ENCODE data around the gene HSDL1. TPM values are rescaled to one million over a fixed set of nuclear protein-coding genes. Genes with fewer than 3 reads are reported as not detected.

HSDL1 gene
- polyA plus RNA-seq (211 and 217 TPM in 2 replicates), polyA minus RNA-seq (285 and 291 TPM in 2 replicates)

DNA sequence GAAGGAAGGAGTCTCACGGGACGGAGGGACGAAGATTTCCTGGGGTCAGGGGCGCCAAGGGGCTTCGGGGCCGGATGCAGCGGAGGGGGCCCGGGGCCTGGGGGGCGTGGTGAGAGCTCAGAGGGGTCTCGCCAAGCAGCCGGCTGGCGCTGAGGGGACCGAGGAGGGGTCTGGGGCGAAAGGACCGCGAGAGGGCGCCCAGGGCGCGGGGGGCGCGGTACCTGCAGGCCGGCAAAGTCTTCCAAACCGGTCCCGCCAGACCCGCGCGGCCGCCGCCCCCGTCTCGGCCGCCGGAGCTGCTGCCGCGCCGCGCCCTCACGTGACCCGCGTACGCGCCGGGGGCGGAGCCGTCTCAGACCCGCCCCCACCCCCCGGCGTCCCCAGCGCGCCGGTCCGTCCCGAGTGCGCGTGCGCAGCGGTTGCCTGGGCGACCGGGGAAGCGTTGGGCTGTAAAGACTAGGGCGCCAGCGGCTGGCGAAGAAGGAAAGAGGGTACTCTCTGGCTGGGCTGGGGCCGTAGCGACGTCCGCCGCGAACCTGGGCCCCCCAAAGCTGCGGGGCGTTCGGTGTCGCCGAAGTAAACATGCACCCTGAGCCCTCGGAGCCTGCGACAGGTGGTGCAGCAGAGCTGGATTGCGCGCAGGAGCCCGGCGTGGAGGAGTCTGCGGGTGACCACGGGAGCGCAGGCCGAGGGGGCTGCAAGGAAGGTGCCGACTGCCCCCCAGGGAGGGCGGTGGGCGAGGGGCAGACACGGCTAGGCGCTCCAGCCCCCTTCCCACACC, at the start of gene HSDL1, which contains the start of gene DNAAF1:
TSS of gene HSDL1 (minus strand) at position 319 of the 781 bp plus-strand sequence. CDS start 13,856 bp downstream, outside the sequence.
TSS of gene DNAAF1 (plus strand) at position 450 of the 781 bp plus-strand sequence. CDS start at position 583, 133 bp downstream.
- H3K27me3 ChIP-seq (ENCODE audit: insufficient read depth, low read depth, low read length) = no peaks in the 10 kb centered on the region
- peak within 1 kb of the TSS; percentile 94 for H3K27ac ChIP-seq (ENCODE audit: low read length)
- H3K36me3 ChIP-seq (ENCODE audit: insufficient read depth, low read length) = peaks cover 5% of the 10 kb centered on the region
- peak within 1 kb of the TSS; percentile 60 for H2AFZ ChIP-seq (ENCODE audit: low read depth, low read length)
- H3K79me2 ChIP-seq (replicated peaks; ENCODE audit: insufficient read depth, low read length) = peaks cover 30% of the 10 kb centered on the region
- peak within 1 kb of the TSS; percentile 97 for H3K4me3 ChIP-seq (ENCODE audit: low read length)
- H3K4me2 ChIP-seq (ENCODE audit: low read length) = peak within 1 kb of the TSS; percentile 88
- H3F3A ChIP-seq (ENCODE audit: insufficient read depth, low read length, poor library complexity, severe bottlenecking) = no peaks in the 10 kb centered on the region
- no peaks in the 10 kb centered on the region for H4K20me1 ChIP-seq (ENCODE audit: insufficient read depth)
- H3K9me3 ChIP-seq (ENCODE audit: low read length) = no peaks in the 10 kb centered on the region
- TF ChIP-seq RAD21 (conservative IDR thresholded peaks at IDR 0.05) (peak; percentile 51), TAF1 (IDR thresholded peaks at IDR 0.05; ENCODE audit: low read depth) (no peak), EP300 (conservative IDR thresholded peaks at IDR 0.05; ENCODE audit: poor library complexity, severe bottlenecking) (no peak), MXI1 (conservative IDR thresholded peaks at IDR 0.05; ENCODE audit: poor library complexity, severe bottlenecking) (peak; percentile 94), EZH2 (IDR thresholded peaks at IDR 0.05; ENCODE audit: borderline replicate concordance, insufficient read depth, low read length, poor library complexity, severe bottlenecking) (no peak), POLR2AphosphoS5 (IDR thresholded peaks at IDR 0.05) (peak; percentile 91), SMC3 (conservative IDR thresholded peaks at IDR 0.05; ENCODE audit: poor library complexity) (peak; percentile 55)
- TF ChIP-seq, protein P1, sequence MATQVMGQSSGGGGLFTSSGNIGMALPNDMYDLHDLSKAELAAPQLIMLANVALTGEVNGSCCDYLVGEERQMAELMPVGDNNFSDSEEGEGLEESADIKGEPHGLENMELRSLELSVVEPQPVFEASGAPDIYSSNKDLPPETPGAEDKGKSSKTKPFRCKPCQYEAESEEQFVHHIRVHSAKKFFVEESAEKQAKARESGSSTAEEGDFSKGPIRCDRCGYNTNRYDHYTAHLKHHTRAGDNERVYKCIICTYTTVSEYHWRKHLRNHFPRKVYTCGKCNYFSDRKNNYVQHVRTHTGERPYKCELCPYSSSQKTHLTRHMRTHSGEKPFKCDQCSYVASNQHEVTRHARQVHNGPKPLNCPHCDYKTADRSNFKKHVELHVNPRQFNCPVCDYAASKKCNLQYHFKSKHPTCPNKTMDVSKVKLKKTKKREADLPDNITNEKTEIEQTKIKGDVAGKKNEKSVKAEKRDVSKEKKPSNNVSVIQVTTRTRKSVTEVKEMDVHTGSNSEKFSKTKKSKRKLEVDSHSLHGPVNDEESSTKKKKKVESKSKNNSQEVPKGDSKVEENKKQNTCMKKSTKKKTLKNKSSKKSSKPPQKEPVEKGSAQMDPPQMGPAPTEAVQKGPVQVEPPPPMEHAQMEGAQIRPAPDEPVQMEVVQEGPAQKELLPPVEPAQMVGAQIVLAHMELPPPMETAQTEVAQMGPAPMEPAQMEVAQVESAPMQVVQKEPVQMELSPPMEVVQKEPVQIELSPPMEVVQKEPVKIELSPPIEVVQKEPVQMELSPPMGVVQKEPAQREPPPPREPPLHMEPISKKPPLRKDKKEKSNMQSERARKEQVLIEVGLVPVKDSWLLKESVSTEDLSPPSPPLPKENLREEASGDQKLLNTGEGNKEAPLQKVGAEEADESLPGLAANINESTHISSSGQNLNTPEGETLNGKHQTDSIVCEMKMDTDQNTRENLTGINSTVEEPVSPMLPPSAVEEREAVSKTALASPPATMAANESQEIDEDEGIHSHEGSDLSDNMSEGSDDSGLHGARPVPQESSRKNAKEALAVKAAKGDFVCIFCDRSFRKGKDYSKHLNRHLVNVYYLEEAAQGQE (IDR thresholded peaks at IDR 0.05; ENCODE audit: borderline replicate concordance) = no peak
- TF ChIP-seq, protein P2, sequence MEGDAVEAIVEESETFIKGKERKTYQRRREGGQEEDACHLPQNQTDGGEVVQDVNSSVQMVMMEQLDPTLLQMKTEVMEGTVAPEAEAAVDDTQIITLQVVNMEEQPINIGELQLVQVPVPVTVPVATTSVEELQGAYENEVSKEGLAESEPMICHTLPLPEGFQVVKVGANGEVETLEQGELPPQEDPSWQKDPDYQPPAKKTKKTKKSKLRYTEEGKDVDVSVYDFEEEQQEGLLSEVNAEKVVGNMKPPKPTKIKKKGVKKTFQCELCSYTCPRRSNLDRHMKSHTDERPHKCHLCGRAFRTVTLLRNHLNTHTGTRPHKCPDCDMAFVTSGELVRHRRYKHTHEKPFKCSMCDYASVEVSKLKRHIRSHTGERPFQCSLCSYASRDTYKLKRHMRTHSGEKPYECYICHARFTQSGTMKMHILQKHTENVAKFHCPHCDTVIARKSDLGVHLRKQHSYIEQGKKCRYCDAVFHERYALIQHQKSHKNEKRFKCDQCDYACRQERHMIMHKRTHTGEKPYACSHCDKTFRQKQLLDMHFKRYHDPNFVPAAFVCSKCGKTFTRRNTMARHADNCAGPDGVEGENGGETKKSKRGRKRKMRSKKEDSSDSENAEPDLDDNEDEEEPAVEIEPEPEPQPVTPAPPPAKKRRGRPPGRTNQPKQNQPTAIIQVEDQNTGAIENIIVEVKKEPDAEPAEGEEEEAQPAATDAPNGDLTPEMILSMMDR (IDR thresholded peaks at IDR 0.05; ENCODE audit: poor library complexity, severe bottlenecking) = peak; percentile 50
- peak within 1 kb of the TSS; percentile 95 for H3K9ac ChIP-seq (ENCODE audit: low read length)
- no peaks in the 10 kb centered on the region for H3K9me2 ChIP-seq (ENCODE audit: insufficient read depth, low read length)

DNA sequence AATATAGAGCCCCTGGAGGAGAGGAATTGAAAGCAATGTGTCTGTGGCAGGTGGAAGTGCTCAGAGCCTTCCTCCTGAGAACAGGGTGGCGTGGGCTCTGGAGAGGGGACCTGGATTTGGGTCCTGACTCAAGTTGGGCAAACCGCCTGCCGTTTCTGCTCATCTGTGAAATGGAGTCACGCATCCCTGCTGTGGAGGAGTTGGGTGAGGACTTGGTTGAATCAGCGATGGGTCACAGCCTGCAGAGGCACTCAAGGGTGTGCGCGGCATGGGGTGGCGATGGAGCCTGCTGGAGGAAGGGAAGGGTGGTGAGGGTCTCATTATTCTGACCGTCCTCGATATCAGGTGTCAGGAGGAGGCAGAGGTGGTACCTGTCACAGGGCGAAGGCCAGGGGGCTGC, 49.0 kb upstream of the HSDL1 start:
- no peaks in the 10 kb centered on the region for H4K20me1 ChIP-seq (ENCODE audit: insufficient read depth)
- no peaks in the 10 kb centered on the region for H3K36me3 ChIP-seq (ENCODE audit: insufficient read depth, low read length)
- H3K9me2 ChIP-seq (ENCODE audit: insufficient read depth, low read length) = no peaks in the 10 kb centered on the region
- no peaks in the 10 kb centered on the region for H3K9me3 ChIP-seq (ENCODE audit: low read length)
- no peak overlapping the region for H3K9ac ChIP-seq (ENCODE audit: low read length)
- no peak overlapping the region for H3K4me3 ChIP-seq (ENCODE audit: low read length)
- no peaks in the 10 kb centered on the region for H3F3A ChIP-seq (ENCODE audit: insufficient read depth, low read length, poor library complexity, severe bottlenecking)
- TF ChIP-seq, protein P1 (IDR thresholded peaks at IDR 0.05; ENCODE audit: borderline replicate concordance) = no peak
- TF ChIP-seq SMC3 (conservative IDR thresholded peaks at IDR 0.05; ENCODE audit: poor library complexity) (no peak), EP300 (conservative IDR thresholded peaks at IDR 0.05; ENCODE audit: poor library complexity, severe bottlenecking) (no peak), TAF1 (IDR thresholded peaks at IDR 0.05; ENCODE audit: low read depth) (no peak), RAD21 (conservative IDR thresholded peaks at IDR 0.05) (no peak), MXI1 (conservative IDR thresholded peaks at IDR 0.05; ENCODE audit: poor library complexity, severe bottlenecking) (no peak), POLR2AphosphoS5 (IDR thresholded peaks at IDR 0.05) (no peak), EZH2 (IDR thresholded peaks at IDR 0.05; ENCODE audit: borderline replicate concordance, insufficient read depth, low read length, poor library complexity, severe bottlenecking) (no peak)
- TF ChIP-seq, protein P2 (IDR thresholded peaks at IDR 0.05; ENCODE audit: poor library complexity, severe bottlenecking) = no peak
- H3K27ac ChIP-seq (ENCODE audit: low read length) = no peak overlapping the region
- H2AFZ ChIP-seq (ENCODE audit: low read depth, low read length) = no peak overlapping the region
- H3K27me3 ChIP-seq (ENCODE audit: insufficient read depth, low read depth, low read length) = no peaks in the 10 kb centered on the region
- H3K4me2 ChIP-seq (ENCODE audit: low read length) = no peak overlapping the region
- no peaks in the 10 kb centered on the region for H3K79me2 ChIP-seq (replicated peaks; ENCODE audit: insufficient read depth, low read length)
